Esophagus muscularis mucosa (tissue), 3 donors: ENCODE data around the gene SPSB3.

Source experiments
- CTCF ChIP-seq, 3 experiments: fragments of 200-600 bp in 2 of 3; fragments of 450-650 bp in 1 of 3; sonication (generic) in 2 of 3; IDR thresholded peaks; one replicate each; pipeline ENCODE4 v1.5.1; 2017 to 2019; ENCODE audit warnings: antibody characterized with exemption in 3 of 3, mild to moderate bottlenecking in 2 of 3, moderate library complexity in 1 of 3
- POLR2A ChIP-seq: fragments of 450-650 bp; IDR thresholded peaks from one replicate; pipeline ENCODE4 v1.6.1; 2017; ENCODE audit warnings: antibody characterized with exemption, moderate library complexity, mild to moderate bottlenecking, low read depth
- POLR2AphosphoS5 ChIP-seq, 2 donors: sonication (generic); formaldehyde crosslinking; IDR thresholded peaks; one replicate each; pipeline ENCODE4 v1.6.1; 2017; ENCODE audit warnings: antibody characterized with exemption in 2 of 2

- TF ChIP-seq CTCF (IDR thresholded peaks at IDR 0.05), result no peak
- TF ChIP-seq POLR2A, result no peak
- TF ChIP-seq POLR2AphosphoS5 (IDR thresholded peaks at IDR 0.05), result no peak
Observed at GRCh38 chr16:1740234-1740633, 42.1 kb downstream of the SPSB3 start.
